DND-41 (cell line): ENCODE results near the gene ACOXL.

ENCODE experiments used
- ATAC-seq: fragments of 200-7000 bp; cut with Tn5 transposase; 3 replicates; pipeline ENCODE4 v1.9.1; 2021; ENCODE audit warnings: low read depth; ENCODE audit not compliant: insufficient read depth
- DNase-seq: peaks from one replicate; pipeline ENCODE4 v3.0.0-alpha.2; 2020
- H2AFZ ChIP-seq: 2 replicates; pipeline ENCODE4 v1.6.0; 2012; ENCODE audit warnings: low read depth, low read length
- H3K27ac ChIP-seq: 2 replicates; pipeline ENCODE4 v1.5.1; 2012; ENCODE audit warnings: low read length, inconsistent platforms
- H3K27me3 ChIP-seq: fragments of 200-600 bp; sonication (generic); 2 replicates; pipeline ENCODE4 v1.6.0; 2012; ENCODE audit warnings: low read length, mild to moderate bottlenecking, inconsistent platforms; ENCODE audit not compliant: insufficient read depth, poor library complexity
- H3K36me3 ChIP-seq: 2 replicates; pipeline ENCODE4 v1.5.1; 2012; ENCODE audit warnings: low read length, inconsistent platforms; ENCODE audit not compliant: insufficient read depth
- H3K4me1 ChIP-seq: 2 replicates; pipeline ENCODE4 v1.5.1; 2012; ENCODE audit warnings: mild to moderate bottlenecking, low read length; ENCODE audit not compliant: insufficient read depth
- H3K4me2 ChIP-seq: 2 replicates; pipeline ENCODE4 v1.6.0; 2012; ENCODE audit warnings: mild to moderate bottlenecking, moderate library complexity, low read length, inconsistent platforms; ENCODE audit not compliant: insufficient read depth
- H3K4me3 ChIP-seq, 2 experiments: fragments of 200-600 bp in 1 of 2; shearing (Covaris generic) in 1 of 2; 2 replicates each; pipeline ENCODE4 v1.5.1; 2012 to 2016; ENCODE audit warnings: inconsistent platforms in 2 of 2, low read length in 2 of 2, mild to moderate bottlenecking in 2 of 2, low read depth in 1 of 2, moderate library complexity in 1 of 2
- H3K79me2 ChIP-seq: 2 replicates; pipeline ENCODE4 v1.6.0; 2012; ENCODE audit warnings: low read length, inconsistent platforms; ENCODE audit not compliant: insufficient read depth
- H3K9ac ChIP-seq: 2 replicates; pipeline ENCODE4 v1.6.0; 2012; ENCODE audit warnings: low read depth, mild to moderate bottlenecking, inconsistent platforms, low read length, moderate library complexity
- H3K9me3 ChIP-seq: 2 replicates; pipeline ENCODE4 v1.5.1; 2012; ENCODE audit warnings: low read length, moderate library complexity, mild to moderate bottlenecking, inconsistent platforms; ENCODE audit not compliant: insufficient read depth, severe bottlenecking
- H4K20me1 ChIP-seq: 2 replicates; pipeline ENCODE4 v1.6.0; 2012; ENCODE audit warnings: low read length; ENCODE audit not compliant: insufficient read depth
- CTCF ChIP-seq: IDR thresholded peaks from 2 replicates; pipeline ENCODE4 v1.5.1; 2012; ENCODE audit warnings: borderline replicate concordance, low read length, moderate library complexity, mild to moderate bottlenecking; ENCODE audit not compliant: poor library complexity, severe bottlenecking; ENCODE audit errors: extremely low read depth
- EZH2 ChIP-seq: IDR thresholded peaks from 3 replicates; pipeline ENCODE4 v1.6.1; 2012; ENCODE audit warnings: borderline replicate concordance, low read depth, mild to moderate bottlenecking, moderate library complexity, low read length, inconsistent platforms; ENCODE audit not compliant: severe bottlenecking

ACOXL gene

GRCh38 chr2:110702514-110703380 is 29.6 kb upstream of the ACOXL start:
- Histone ChIP-seq H2AFZ (no peak overlapping the region), H3K9ac (no peak overlapping the region), H3K79me2 (no peaks in the 10 kb centered on the region), H3K27ac (no peak overlapping the region), H3K27me3 (no peaks in the 10 kb centered on the region), H3K9me3 (no peaks in the 10 kb centered on the region), H3K36me3 (no peaks in the 10 kb centered on the region), H4K20me1 (no peaks in the 10 kb centered on the region), H3K4me3 (no peak overlapping the region), H3K4me1 (peaks cover 2% of the 10 kb centered on the region; the same call in 1 of the 2 replicates), H3K4me2 (no peak overlapping the region)
- ATAC-seq (no peak), DNase-seq (no peak)
- TF ChIP-seq EZH2 (no peak), CTCF (no peak)

GRCh38 chr2:110707386-110707965 is 24.9 kb upstream of the ACOXL start:
- H4K20me1 ChIP-seq = no peaks in the 10 kb centered on the region
- H3K9me3 ChIP-seq = no peaks in the 10 kb centered on the region
- no peaks in the 10 kb centered on the region for H3K36me3 ChIP-seq
- H3K9ac ChIP-seq = no peak overlapping the region
- no peaks in the 10 kb centered on the region for H3K79me2 ChIP-seq
- no peak overlapping the region for H3K4me3 ChIP-seq
- H3K27me3 ChIP-seq = no peaks in the 10 kb centered on the region
- no peak for TF ChIP-seq EZH2
- TF ChIP-seq CTCF = no peak
- no peaks in the 10 kb centered on the region for H3K4me1 ChIP-seq
- DNase-seq (no peak), ATAC-seq (no peak)
- H3K27ac ChIP-seq = no peak overlapping the region
- no peak overlapping the region for H2AFZ ChIP-seq
- H3K4me2 ChIP-seq = no peak overlapping the region

- Histone ChIP-seq H3K4me3 (no peak overlapping the region), H3K9ac (no peak overlapping the region), H3K79me2 (no peaks in the 10 kb centered on the region), H4K20me1 (no peaks in the 10 kb centered on the region), H3K27ac (no peak overlapping the region), H3K4me1 (no peaks in the 10 kb centered on the region), H3K27me3 (no peaks in the 10 kb centered on the region), H3K36me3 (no peaks in the 10 kb centered on the region), H3K9me3 (no peaks in the 10 kb centered on the region), H2AFZ (no peak overlapping the region), H3K4me2 (no peak overlapping the region)
- ATAC-seq = no peak
- no peak for TF ChIP-seq EZH2
- no peak for TF ChIP-seq CTCF
- DNase-seq = no peak
Observed at GRCh38 chr2:110708455-110708854, 23.9 kb upstream of the ACOXL start.
